ENCODE measurements around the gene POLR2A.

DNA sequence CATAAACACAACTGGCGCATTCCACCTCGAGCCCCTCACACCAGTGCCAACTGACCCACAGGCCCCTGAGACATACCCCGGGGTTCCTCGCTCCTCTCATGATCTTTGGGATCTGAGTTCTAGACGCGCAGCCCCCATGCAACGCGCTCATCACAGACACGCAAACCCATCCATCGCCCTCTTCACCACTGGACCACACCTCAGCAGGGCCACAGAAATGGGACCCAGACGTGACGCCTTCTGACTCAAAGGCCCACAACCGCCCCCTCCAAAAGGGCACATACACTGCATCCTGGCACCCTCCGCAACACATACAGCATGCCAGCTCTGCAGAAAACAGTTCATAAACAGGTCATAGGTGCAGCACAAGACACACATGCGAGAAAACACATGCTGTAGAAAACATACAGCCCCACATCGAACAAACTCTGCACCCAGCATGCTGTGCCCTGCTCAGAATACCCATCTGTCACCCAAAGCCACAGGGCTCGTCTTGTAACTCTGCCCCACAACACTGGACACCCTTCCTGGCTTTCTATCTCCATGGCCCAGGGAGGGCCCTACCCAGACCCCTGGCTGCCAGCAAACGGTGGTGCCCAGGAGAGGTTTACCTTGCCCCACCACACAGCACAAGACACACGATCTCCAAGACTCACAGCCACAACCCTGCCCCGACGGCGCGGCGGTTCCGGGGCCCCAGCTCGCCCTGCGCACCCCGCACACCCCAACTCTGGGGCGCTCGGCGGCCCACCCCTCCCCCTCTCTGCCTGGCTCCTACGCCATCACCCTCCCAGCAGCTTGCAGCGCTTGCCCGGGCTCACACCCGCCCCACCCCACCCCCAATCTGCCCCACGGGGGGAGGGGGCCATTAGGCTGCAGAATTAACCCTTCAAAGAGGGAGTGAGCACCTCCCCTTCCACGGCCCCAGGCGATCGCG lies 5.6 kb upstream of the POLR2A start:
- TF ChIP-seq, protein P1, sequence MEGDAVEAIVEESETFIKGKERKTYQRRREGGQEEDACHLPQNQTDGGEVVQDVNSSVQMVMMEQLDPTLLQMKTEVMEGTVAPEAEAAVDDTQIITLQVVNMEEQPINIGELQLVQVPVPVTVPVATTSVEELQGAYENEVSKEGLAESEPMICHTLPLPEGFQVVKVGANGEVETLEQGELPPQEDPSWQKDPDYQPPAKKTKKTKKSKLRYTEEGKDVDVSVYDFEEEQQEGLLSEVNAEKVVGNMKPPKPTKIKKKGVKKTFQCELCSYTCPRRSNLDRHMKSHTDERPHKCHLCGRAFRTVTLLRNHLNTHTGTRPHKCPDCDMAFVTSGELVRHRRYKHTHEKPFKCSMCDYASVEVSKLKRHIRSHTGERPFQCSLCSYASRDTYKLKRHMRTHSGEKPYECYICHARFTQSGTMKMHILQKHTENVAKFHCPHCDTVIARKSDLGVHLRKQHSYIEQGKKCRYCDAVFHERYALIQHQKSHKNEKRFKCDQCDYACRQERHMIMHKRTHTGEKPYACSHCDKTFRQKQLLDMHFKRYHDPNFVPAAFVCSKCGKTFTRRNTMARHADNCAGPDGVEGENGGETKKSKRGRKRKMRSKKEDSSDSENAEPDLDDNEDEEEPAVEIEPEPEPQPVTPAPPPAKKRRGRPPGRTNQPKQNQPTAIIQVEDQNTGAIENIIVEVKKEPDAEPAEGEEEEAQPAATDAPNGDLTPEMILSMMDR (conservative IDR thresholded peaks at IDR 0.05; ENCODE audit: low read length): no peak
- TF ChIP-seq EZH2phosphoT487 (IDR thresholded peaks at IDR 0.05; ENCODE audit: borderline replicate concordance, low read depth, low read length): no peak
